ENCODE measurements around the gene MXD3. TPM values are rescaled to one million over a fixed set of nuclear protein-coding genes. Genes with fewer than 3 reads are reported as not detected.
A peak's percentile ranks its signal among the peaks of the same experiment; 100 is the strongest.

MXD3 gene
- total RNA-seq, 2 experiments from 2014 or later: 74.1 to 75.0 TPM

- ChIA-PET POLR2A (interaction anchor here (0.5 kb wide), 1 partner anchor 23 kb away, joined by 5 read pairs; no protein-coding TSS in a partner anchor), CTCF (no interaction called here)
- H3K36me3 Mint-ChIP-seq (ENCODE audit: low read depth): peaks cover 54% of the 10 kb centered on the region
These were observed 18.2 kb upstream of the MXD3 start for GRCh38 chr5:177329883-177330282.

GRCh38 chr5:177328545-177329231 is 17.0 kb upstream of the MXD3 start:
- Mint-ChIP-seq H3K27ac (no peak overlapping the region), H3K27me3 (no peaks in the 10 kb centered on the region), H3K36me3 (ENCODE audit: low read depth) (peaks cover 47% of the 10 kb centered on the region), H3K4me3 (no peak overlapping the region), H3K9me3 (no peaks in the 10 kb centered on the region), H3K4me1 (peaks cover 17% of the 10 kb centered on the region)
- no peak for DNase-seq
- CTCF ChIA-PET: interaction anchor here (1.1 to 2.1 kb wide), 3 partner anchors 7 to 22 kb away, joined by 3 to 11 read pairs (median 6); partner anchors contain the start of gene LMAN2
- POLR2A ChIA-PET: interaction anchor here (1.0 to 2.4 kb wide), 4 partner anchors 10 to 20 kb away, joined by 3 to 15 read pairs (median 4); partner anchors contain the start of gene MXD3

More at GRCh38 chr5:177329883-177330282, 18.2 kb upstream of the MXD3 start:
- no peaks in the 10 kb centered on the region for H3K9me3 Mint-ChIP-seq
- no peak overlapping the region for H3K27ac Mint-ChIP-seq
- DNase-seq: no peak
- H3K27me3 Mint-ChIP-seq: no peaks in the 10 kb centered on the region
- H3K4me3 Mint-ChIP-seq: no peak overlapping the region
- peaks cover 14% of the 10 kb centered on the region for H3K4me1 Mint-ChIP-seq

GRCh38 chr5:177327539-177328522 is 16.1 kb upstream of the MXD3 start:
- Mint-ChIP-seq H3K4me3 (no peak overlapping the region), H3K27ac (peak overlapping the region; percentile 77), H3K4me1 (peaks cover 24% of the 10 kb centered on the region), H3K9me3 (no peaks in the 10 kb centered on the region), H3K36me3 (ENCODE audit: low read depth) (peaks cover 40% of the 10 kb centered on the region), H3K27me3 (no peaks in the 10 kb centered on the region)
- CTCF ChIA-PET: interaction anchor here (0.7 to 2.1 kb wide), 11 partner anchors 8 to 135 kb away, joined by 3 to 11 read pairs (median 3); partner anchors contain the start of genes LMAN2 and RGS14
- POLR2A ChIA-PET: interaction anchor here (0.6 to 2.4 kb wide), 6 partner anchors 10 to 101 kb away, joined by 3 to 15 read pairs (median 3); partner anchors contain the start of gene MXD3
- no peak for DNase-seq

GRCh38 chr5:177325868-177326381 is 14.2 kb upstream of the MXD3 start:
- ChIA-PET CTCF (no interaction called here), POLR2A (no interaction called here)

GRCh38 chr5:177320879-177321278 is 9.2 kb upstream of the MXD3 start:
- no peak for DNase-seq
- H3K36me3 Mint-ChIP-seq (ENCODE audit: low read depth): peaks cover 21% of the 10 kb centered on the region
- POLR2A ChIA-PET: no interaction called here
- CTCF ChIA-PET: interaction anchor here (0.7 to 6.6 kb wide), 4 partner anchors 15 to 135 kb away, joined by 3 to 49 read pairs (median 4); no protein-coding TSS in a partner anchor
- H3K27me3 Mint-ChIP-seq: no peaks in the 10 kb centered on the region
- H3K27ac Mint-ChIP-seq: peak overlapping the region; percentile 58
- H3K9me3 Mint-ChIP-seq: no peaks in the 10 kb centered on the region
- H3K4me1 Mint-ChIP-seq: peaks cover 43% of the 10 kb centered on the region
- no peak overlapping the region for H3K4me3 Mint-ChIP-seq

More at GRCh38 chr5:177325868-177326381, 14.2 kb upstream of the MXD3 start:
- no peak overlapping the region for H3K4me3 Mint-ChIP-seq
- no peaks in the 10 kb centered on the region for H3K9me3 Mint-ChIP-seq
- H3K27ac Mint-ChIP-seq: no peak overlapping the region
- DNase-seq: no peak
- peaks cover 35% of the 10 kb centered on the region for H3K36me3 Mint-ChIP-seq (ENCODE audit: low read depth)
- peaks cover 28% of the 10 kb centered on the region for H3K4me1 Mint-ChIP-seq
- H3K27me3 Mint-ChIP-seq: no peaks in the 10 kb centered on the region

- Mint-ChIP-seq H3K4me1 (peaks cover 49% of the 10 kb centered on the region), H3K4me3 (no peak overlapping the region), H3K36me3 (ENCODE audit: low read depth) (peaks cover 22% of the 10 kb centered on the region), H3K27me3 (no peaks in the 10 kb centered on the region), H3K27ac (no peak overlapping the region), H3K9me3 (no peaks in the 10 kb centered on the region)
- DNase-seq: no peak
- ChIA-PET POLR2A (interaction anchor here (1.2 to 1.5 kb wide), 2 partner anchors 70 to 125 kb away, joined by 4 read pairs; no protein-coding TSS in a partner anchor), CTCF (interaction anchor here (1.4 to 6.6 kb wide), 6 partner anchors 11 to 182 kb away, joined by 3 to 49 read pairs (median 11); no protein-coding TSS in a partner anchor)
These were observed 8.4 kb upstream of the MXD3 start for GRCh38 chr5:177319913-177320588.

- no peaks in the 10 kb centered on the region for H3K9me3 Mint-ChIP-seq
- ChIA-PET CTCF (interaction anchor here (0.5 to 6.6 kb wide), 19 partner anchors 9 to 204 kb away, joined by 3 to 49 read pairs (median 4); no protein-coding TSS in a partner anchor), POLR2A (interaction anchor here (0.7 to 1.4 kb wide), 2 partner anchors 11 to 15 kb away, joined by 3 to 4 read pairs; partner anchors contain the start of genes PRELID1 and RAB24)
- DNase-seq: peak; percentile 81
- no peak overlapping the region for H3K4me3 Mint-ChIP-seq
- H3K27ac Mint-ChIP-seq: no peak overlapping the region
- H3K27me3 Mint-ChIP-seq: no peaks in the 10 kb centered on the region
- H3K36me3 Mint-ChIP-seq (ENCODE audit: low read depth): peaks cover 17% of the 10 kb centered on the region
- peaks cover 53% of the 10 kb centered on the region for H3K4me1 Mint-ChIP-seq
These were observed 6.3 kb upstream of the MXD3 start for GRCh38 chr5:177317959-177318377.

- Mint-ChIP-seq H3K36me3 (ENCODE audit: low read depth) (peaks cover 14% of the 10 kb centered on the region), H3K4me3 (no peak overlapping the region), H3K9me3 (no peaks in the 10 kb centered on the region), H3K27me3 (no peaks in the 10 kb centered on the region), H3K4me1 (peaks cover 53% of the 10 kb centered on the region), H3K27ac (no peak overlapping the region)
- DNase-seq: no peak
- CTCF ChIA-PET: interaction anchor here (0.7 to 6.6 kb wide), 10 partner anchors 11 to 139 kb away, joined by 3 to 49 read pairs (median 6); no protein-coding TSS in a partner anchor
- POLR2A ChIA-PET: interaction anchor here (0.7 to 1.2 kb wide), 4 partner anchors 29 to 134 kb away, joined by 3 to 4 read pairs (median 3); partner anchors contain the start of gene LMAN2
These were observed 4.3 kb upstream of the MXD3 start for GRCh38 chr5:177316005-177316404.

GRCh38 chr5:177315411-177315810 is 3.7 kb upstream of the MXD3 start:
- ChIA-PET POLR2A (interaction anchor here (0.7 to 1.2 kb wide), 3 partner anchors 30 to 135 kb away, joined by 3 to 4 read pairs (median 3); no protein-coding TSS in a partner anchor), CTCF (interaction anchor here (1.3 to 6.6 kb wide), 4 partner anchors 11 to 139 kb away, joined by 3 to 49 read pairs (median 29); no protein-coding TSS in a partner anchor)
- H3K4me3 Mint-ChIP-seq: no peak overlapping the region
- H3K4me1 Mint-ChIP-seq: peaks cover 58% of the 10 kb centered on the region
- H3K36me3 Mint-ChIP-seq (ENCODE audit: low read depth): peaks cover 19% of the 10 kb centered on the region
- H3K27me3 Mint-ChIP-seq: no peaks in the 10 kb centered on the region
- H3K27ac Mint-ChIP-seq: no peak overlapping the region
- no peaks in the 10 kb centered on the region for H3K9me3 Mint-ChIP-seq
- no peak for DNase-seq

- no peak overlapping the region for H3K4me3 Mint-ChIP-seq
- peaks cover 59% of the 10 kb centered on the region for H3K4me1 Mint-ChIP-seq
- H3K36me3 Mint-ChIP-seq (ENCODE audit: low read depth): peaks cover 21% of the 10 kb centered on the region
- H3K9me3 Mint-ChIP-seq: no peaks in the 10 kb centered on the region
- ChIA-PET CTCF (interaction anchor here (6.6 kb wide), 1 partner anchor 75 kb away, joined by 49 read pairs; no protein-coding TSS in a partner anchor), POLR2A (interaction anchor here (0.7 to 6.2 kb wide), 3 partner anchors 36 to 136 kb away, joined by 3 to 48 read pairs (median 4); partner anchors contain the start of gene LMAN2)
- no peaks in the 10 kb centered on the region for H3K27me3 Mint-ChIP-seq
- no peak overlapping the region for H3K27ac Mint-ChIP-seq
- DNase-seq: no peak
These were observed 3.0 kb upstream of the MXD3 start for GRCh38 chr5:177314376-177315342.

Data from activated CD4-positive, alpha-beta memory T cell treated with anti-CD3 and anti-CD28 coated beads, Interleukin-2, amount 10 ng/mL, durations not matched to agents 7 days and 5 days (primary cell).